Subcutaneous abdominal adipose tissue (tissue), 5 donors: ENCODE measurements around the gene C6orf136.

ENCODE experiments used
- H3K27ac ChIP-seq: one replicate; pipeline ENCODE4 v1.7.0; 2013; ENCODE audit warnings: low read depth, mild to moderate bottlenecking, inconsistent platforms, low read length, moderate library complexity
- H3K27me3 ChIP-seq, 5 donors: one replicate each; pipeline ENCODE4 v1.7.0; 2013; ENCODE audit warnings: low read length in 5 of 5, inconsistent platforms in 1 of 5; ENCODE audit not compliant: control insufficient read depth in 5 of 5, insufficient read depth in 4 of 5
- H3K36me3 ChIP-seq, 5 donors: one replicate each; pipeline ENCODE4 v1.7.0; 2013; ENCODE audit warnings: low read length in 5 of 5; ENCODE audit not compliant: control insufficient read depth in 5 of 5, insufficient read depth in 5 of 5
- H3K4me1 ChIP-seq, 5 donors: one replicate each; pipeline ENCODE4 v1.7.0; 2013; ENCODE audit warnings: low read length in 5 of 5, mild to moderate bottlenecking in 3 of 5, moderate library complexity in 1 of 5; ENCODE audit not compliant: control insufficient read depth in 5 of 5, insufficient read depth in 5 of 5
- H3K4me3 ChIP-seq, 5 donors: one replicate each; pipeline ENCODE4 v1.7.0; 2013; ENCODE audit warnings: low read length in 5 of 5, low read depth in 1 of 5
- H3K9ac ChIP-seq, 5 donors: one replicate each; pipeline ENCODE4 v1.7.0; 2013; ENCODE audit warnings: low read length in 5 of 5, mild to moderate bottlenecking in 4 of 5, moderate library complexity in 3 of 5
- H3K9me3 ChIP-seq, 5 donors: one replicate each; pipeline ENCODE4 v1.7.0; 2013; ENCODE audit warnings: low read length in 5 of 5; ENCODE audit not compliant: control insufficient read depth in 5 of 5
- donor health status: healthy.
- donor health status: healthy.
- donor health status: healthy.
- donor health status: healthy.
- donor health status: healthy.

Gene C6orf136

GRCh38 chr6:30679765-30680535, 33.0 kb downstream of the C6orf136 start:
- Histone ChIP-seq H3K4me1 (peaks cover 14 to 61% (median 57%) of the 10 kb centered on the region in 5 donors), H3K36me3 (peaks cover 6 to 47% (median 37%) of the 10 kb centered on the region in 5 donors), H3K9ac (peak overlapping the region in 4 of 5 donors; percentile 30 to 66 (median 64)), H3K27ac (peak overlapping the region; percentile 100), H3K27me3 (peaks cover 0 to 5% (median 0%) of the 10 kb centered on the region in 5 donors), H3K4me3 (peak overlapping the region in 4 of 5 donors; percentile 19 to 44 (median 26)), H3K9me3 (no peaks in the 10 kb centered on the region)

GRCh38 chr6:30681766-30682142, 34.8 kb downstream of the C6orf136 start:
- Histone ChIP-seq H3K4me1 (peaks cover 17 to 76% (median 71%) of the 10 kb centered on the region in 5 donors), H3K4me3 (peak overlapping the region; percentile 41 to 94 (median 75)), H3K9ac (peak overlapping the region; percentile 58 to 93 (median 69)), H3K27ac (peak overlapping the region; percentile 100), H3K36me3 (peaks cover 3 to 36% (median 26%) of the 10 kb centered on the region in 5 donors), H3K27me3 (peaks cover 0 to 5% (median 0%) of the 10 kb centered on the region in 5 donors), H3K9me3 (no peaks in the 10 kb centered on the region)

- peaks cover 20 to 76% (median 72%) of the 10 kb centered on the region in 5 donors for H3K4me1 ChIP-seq
Observed at GRCh38 chr6:30682143-30683117, 35.5 kb downstream of the C6orf136 start.

GRCh38 chr6:30683183-30683979, 36.4 kb downstream of the C6orf136 start:
- peak overlapping the region; percentile 78 to 93 (median 88) for H3K9ac ChIP-seq
- no peaks in the 10 kb centered on the region for H3K9me3 ChIP-seq
- H3K4me3 ChIP-seq, result peak overlapping the region; percentile 75 to 94 (median 85)
- peaks cover 24 to 85% (median 81%) of the 10 kb centered on the region in 5 donors for H3K4me1 ChIP-seq
- H3K27me3 ChIP-seq, result peaks cover 0 to 9% (median 0%) of the 10 kb centered on the region in 5 donors
- peaks cover 0 to 21% (median 14%) of the 10 kb centered on the region in 5 donors for H3K36me3 ChIP-seq
- H3K27ac ChIP-seq, result peak overlapping the region; percentile 100

More at GRCh38 chr6:30682143-30683117, 35.5 kb downstream of the C6orf136 start:
- H3K27me3 ChIP-seq, result peaks cover 0 to 8% (median 0%) of the 10 kb centered on the region in 5 donors
- H3K27ac ChIP-seq, result peak overlapping the region; percentile 100
- peak overlapping the region; percentile 75 to 94 (median 85) for H3K4me3 ChIP-seq
- H3K9me3 ChIP-seq, result no peaks in the 10 kb centered on the region
- peak overlapping the region; percentile 78 to 93 (median 88) for H3K9ac ChIP-seq
- peaks cover 0 to 29% (median 19%) of the 10 kb centered on the region in 5 donors for H3K36me3 ChIP-seq

- peaks cover 0 to 9% (median 0%) of the 10 kb centered on the region in 5 donors for H3K27me3 ChIP-seq
- peaks cover 24 to 87% (median 86%) of the 10 kb centered on the region in 5 donors for H3K4me1 ChIP-seq
- H3K9me3 ChIP-seq, result no peaks in the 10 kb centered on the region
- H3K9ac ChIP-seq, result peak overlapping the region; percentile 78 to 93 (median 88)
- H3K4me3 ChIP-seq, result peak overlapping the region; percentile 75 to 94 (median 85)
- H3K27ac ChIP-seq, result peak overlapping the region; percentile 100
- peaks cover 0 to 16% (median 9%) of the 10 kb centered on the region in 5 donors for H3K36me3 ChIP-seq
Observed at GRCh38 chr6:30683980-30684338, 37.0 kb downstream of the C6orf136 start.

- Histone ChIP-seq H3K4me3 (peak overlapping the region; percentile 75 to 94 (median 85)), H3K36me3 (peaks cover 0 to 15% (median 9%) of the 10 kb centered on the region in 5 donors), H3K27me3 (peaks cover 0 to 9% (median 0%) of the 10 kb centered on the region in 5 donors), H3K9ac (peak overlapping the region; percentile 88 to 99 (median 91)), H3K9me3 (no peaks in the 10 kb centered on the region), H3K27ac (peak overlapping the region; percentile 100), H3K4me1 (peaks cover 24 to 88% (median 86%) of the 10 kb centered on the region in 5 donors)
Observed at GRCh38 chr6:30684386-30685156, 37.6 kb downstream of the C6orf136 start.

GRCh38 chr6:30685157-30686008, 38.5 kb downstream of the C6orf136 start:
- H3K36me3 ChIP-seq, result peaks cover 0 to 10% (median 4%) of the 10 kb centered on the region in 5 donors
- peaks cover 24 to 88% (median 86%) of the 10 kb centered on the region in 5 donors for H3K4me1 ChIP-seq
- no peaks in the 10 kb centered on the region for H3K9me3 ChIP-seq
- peaks cover 0 to 9% (median 0%) of the 10 kb centered on the region in 5 donors for H3K27me3 ChIP-seq
- peak overlapping the region; percentile 80 to 99 (median 90) for H3K9ac ChIP-seq
- H3K27ac ChIP-seq, result peak overlapping the region; percentile 100
- H3K4me3 ChIP-seq, result peak overlapping the region; percentile 75 to 97 (median 85)
